Measurements from ENCODE around the gene INTS6L.

The INTS6L gene

GRCh38 chrX:135490979-135491514, 29.4 kb upstream of the INTS6L start:
- no peak for DNase-seq (ENCODE audit: low read depth, low spot score)
- H3K36me3 ChIP-seq (ENCODE audit: insufficient read depth, low read length), result no peaks in the 10 kb centered on the region
- no peak overlapping the region for H3K4me3 ChIP-seq
- H3K27ac ChIP-seq, result no peak overlapping the region
- no peaks in the 10 kb centered on the region for H3K9me3 ChIP-seq (ENCODE audit: low read depth, low read length)
- TF ChIP-seq EZH2 (IDR thresholded peaks at IDR 0.05), result no peak
- TF ChIP-seq POLR2AphosphoS5 (IDR thresholded peaks at IDR 0.05; ENCODE audit: borderline replicate concordance, low read depth, low read length), result no peak
- TF ChIP-seq FOXP2 (optimal IDR thresholded peaks at IDR 0.05; ENCODE audit: control extremely low read depth, extremely low read length, insufficient read depth), result no peak
- H3K9ac ChIP-seq (ENCODE audit: insufficient read length), result no peak overlapping the region

DNA sequence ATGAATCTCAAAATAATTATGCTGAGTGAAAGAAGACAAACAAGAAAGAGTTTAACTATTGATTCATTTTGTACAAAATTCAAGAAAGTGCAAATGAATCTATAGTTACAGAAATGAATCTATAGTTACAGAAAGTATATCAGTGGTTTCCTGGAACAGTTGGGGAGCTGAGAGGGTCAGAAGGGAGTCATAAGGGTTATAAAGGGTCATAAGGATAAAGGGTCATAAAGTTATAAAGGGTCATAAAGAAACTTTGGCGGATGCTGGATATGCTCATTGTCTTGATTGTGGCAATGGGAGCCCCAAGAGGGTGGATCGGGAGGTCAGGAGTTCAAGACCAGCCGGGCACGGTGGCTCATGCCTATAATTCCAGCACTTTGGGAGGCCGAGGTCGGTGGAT, 26.0 kb upstream of the INTS6L start:
- Histone ChIP-seq H3K4me3 (no peak overlapping the region), H3K9me3 (ENCODE audit: low read depth, low read length) (no peaks in the 10 kb centered on the region), H3K9ac (ENCODE audit: insufficient read length) (no peak overlapping the region), H3K36me3 (ENCODE audit: insufficient read depth, low read length) (no peaks in the 10 kb centered on the region), H3K27ac (no peak overlapping the region)
- no peak for DNase-seq (ENCODE audit: low read depth, low spot score)
- TF ChIP-seq EZH2 (IDR thresholded peaks at IDR 0.05) (no peak), FOXP2 (optimal IDR thresholded peaks at IDR 0.05; ENCODE audit: control extremely low read depth, extremely low read length, insufficient read depth) (no peak), POLR2AphosphoS5 (IDR thresholded peaks at IDR 0.05; ENCODE audit: borderline replicate concordance, low read depth, low read length) (no peak)

DNA sequence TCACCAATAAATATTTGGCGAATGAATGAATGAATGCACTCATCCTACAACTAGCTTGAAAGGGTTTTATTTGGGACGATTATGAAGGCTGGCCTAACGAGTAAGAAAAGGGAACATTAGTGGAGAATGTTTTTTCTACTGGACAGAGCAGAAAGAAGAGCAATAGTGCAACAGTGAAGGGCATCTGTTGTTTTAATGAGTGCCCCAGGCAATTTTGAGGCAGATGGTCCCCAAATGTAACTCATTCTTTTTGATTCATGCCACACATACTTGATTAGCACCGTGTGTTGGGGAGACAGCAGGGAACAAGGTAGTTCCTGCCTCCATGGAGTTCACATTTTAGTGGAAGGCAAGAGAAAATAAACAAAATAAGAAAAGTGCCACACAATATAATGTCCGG, 22.7 kb upstream of the INTS6L start:
- no peak overlapping the region for H3K9ac ChIP-seq (ENCODE audit: insufficient read length)
- no peaks in the 10 kb centered on the region for H3K9me3 ChIP-seq (ENCODE audit: low read depth, low read length)
- TF ChIP-seq POLR2AphosphoS5 (IDR thresholded peaks at IDR 0.05; ENCODE audit: borderline replicate concordance, low read depth, low read length), result no peak
- TF ChIP-seq EZH2 (IDR thresholded peaks at IDR 0.05), result no peak
- no peak for TF ChIP-seq FOXP2 (optimal IDR thresholded peaks at IDR 0.05; ENCODE audit: control extremely low read depth, extremely low read length, insufficient read depth)
- no peak overlapping the region for H3K4me3 ChIP-seq
- DNase-seq (ENCODE audit: low read depth, low spot score), result no peak
- no peak overlapping the region for H3K27ac ChIP-seq
- H3K36me3 ChIP-seq (ENCODE audit: insufficient read depth, low read length), result no peaks in the 10 kb centered on the region

DNA sequence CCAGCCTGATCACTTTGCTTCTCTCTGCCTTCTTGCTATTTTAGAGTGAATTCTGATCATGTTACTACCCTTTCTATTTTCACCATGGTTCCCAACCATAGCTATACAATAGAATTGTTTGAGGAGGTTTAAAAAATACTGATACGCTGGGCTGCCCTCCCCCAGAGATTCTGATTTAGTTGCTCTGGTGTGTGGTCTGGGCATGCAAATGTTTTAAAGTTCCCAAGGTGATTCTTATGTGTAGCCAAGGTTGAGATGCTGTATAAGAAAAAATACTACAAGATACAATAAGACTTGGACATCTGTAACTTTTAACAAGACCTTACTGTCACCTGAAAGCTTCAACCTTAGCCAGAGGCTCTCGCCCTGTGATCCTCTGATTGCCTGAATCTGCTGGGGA, 22.2 kb upstream of the INTS6L start:
- no peak for DNase-seq (ENCODE audit: low read depth, low spot score)
- H3K27ac ChIP-seq, result no peak overlapping the region
- H3K9me3 ChIP-seq (ENCODE audit: low read depth, low read length), result no peaks in the 10 kb centered on the region
- H3K9ac ChIP-seq (ENCODE audit: insufficient read length), result no peak overlapping the region
- no peak overlapping the region for H3K4me3 ChIP-seq
- no peaks in the 10 kb centered on the region for H3K36me3 ChIP-seq (ENCODE audit: insufficient read depth, low read length)
- TF ChIP-seq POLR2AphosphoS5 (IDR thresholded peaks at IDR 0.05; ENCODE audit: borderline replicate concordance, low read depth, low read length) (no peak), EZH2 (IDR thresholded peaks at IDR 0.05) (no peak), FOXP2 (optimal IDR thresholded peaks at IDR 0.05; ENCODE audit: control extremely low read depth, extremely low read length, insufficient read depth) (no peak)

GRCh38 chrX:135505351-135505750, 15.1 kb upstream of the INTS6L start:
- H3K36me3 ChIP-seq (ENCODE audit: insufficient read depth, low read length), result no peaks in the 10 kb centered on the region
- no peak overlapping the region for H3K9ac ChIP-seq (ENCODE audit: insufficient read length)
- H3K9me3 ChIP-seq (ENCODE audit: low read depth, low read length), result no peaks in the 10 kb centered on the region
- H3K27ac ChIP-seq, result no peak overlapping the region
- H3K4me3 ChIP-seq, result no peak overlapping the region
- TF ChIP-seq POLR2AphosphoS5 (IDR thresholded peaks at IDR 0.05; ENCODE audit: borderline replicate concordance, low read depth, low read length) (no peak), EZH2 (IDR thresholded peaks at IDR 0.05) (no peak), FOXP2 (optimal IDR thresholded peaks at IDR 0.05; ENCODE audit: control extremely low read depth, extremely low read length, insufficient read depth) (no peak)
- no peak for DNase-seq (ENCODE audit: low read depth, low spot score)

DNA sequence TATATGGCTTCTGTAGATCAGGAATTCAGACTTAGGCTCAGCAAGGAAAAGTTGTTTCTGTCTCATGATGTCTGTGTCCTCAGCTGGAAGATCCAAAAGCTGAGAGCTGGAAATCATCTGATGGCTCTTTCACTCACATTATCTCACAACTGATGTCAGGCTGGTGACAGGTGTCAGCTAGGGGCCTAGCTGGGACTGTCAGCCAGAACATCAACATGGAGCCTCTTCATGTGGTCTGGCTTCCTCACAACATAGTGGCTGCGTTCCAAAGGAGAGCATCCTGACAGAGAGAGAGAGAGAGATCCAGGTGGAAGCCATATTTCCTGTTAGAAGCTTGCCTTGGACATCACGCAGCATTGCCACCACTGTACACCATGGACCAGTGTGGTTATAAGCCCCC, 10.6 kb upstream of the INTS6L start:
- H3K4me3 ChIP-seq, result no peak overlapping the region
- no peaks in the 10 kb centered on the region for H3K36me3 ChIP-seq (ENCODE audit: insufficient read depth, low read length)
- H3K9ac ChIP-seq (ENCODE audit: insufficient read length), result no peak overlapping the region
- no peak overlapping the region for H3K27ac ChIP-seq
- no peak for DNase-seq (ENCODE audit: low read depth, low spot score)
- H3K9me3 ChIP-seq (ENCODE audit: low read depth, low read length), result no peaks in the 10 kb centered on the region
- TF ChIP-seq EZH2 (IDR thresholded peaks at IDR 0.05) (no peak), FOXP2 (optimal IDR thresholded peaks at IDR 0.05; ENCODE audit: control extremely low read depth, extremely low read length, insufficient read depth) (no peak), POLR2AphosphoS5 (IDR thresholded peaks at IDR 0.05; ENCODE audit: borderline replicate concordance, low read depth, low read length) (no peak)

GRCh38 chrX:135512508-135513129, 7.8 kb upstream of the INTS6L start:
- DNase-seq (ENCODE audit: low read depth, low spot score), result no peak
- Histone ChIP-seq H3K9me3 (ENCODE audit: low read depth, low read length) (no peaks in the 10 kb centered on the region), H3K9ac (ENCODE audit: insufficient read length) (no peak overlapping the region), H3K36me3 (ENCODE audit: insufficient read depth, low read length) (no peaks in the 10 kb centered on the region), H3K27ac (no peak overlapping the region), H3K4me3 (no peak overlapping the region)
- TF ChIP-seq POLR2AphosphoS5 (IDR thresholded peaks at IDR 0.05; ENCODE audit: borderline replicate concordance, low read depth, low read length) (no peak), EZH2 (IDR thresholded peaks at IDR 0.05) (no peak), FOXP2 (optimal IDR thresholded peaks at IDR 0.05; ENCODE audit: control extremely low read depth, extremely low read length, insufficient read depth) (no peak)

GRCh38 chrX:135513130-135513515, 7.3 kb upstream of the INTS6L start:
- no peak for TF ChIP-seq FOXP2 (optimal IDR thresholded peaks at IDR 0.05; ENCODE audit: control extremely low read depth, extremely low read length, insufficient read depth)
- no peak for TF ChIP-seq EZH2 (IDR thresholded peaks at IDR 0.05)
- no peak for TF ChIP-seq POLR2AphosphoS5 (IDR thresholded peaks at IDR 0.05; ENCODE audit: borderline replicate concordance, low read depth, low read length)
- no peaks in the 10 kb centered on the region for H3K36me3 ChIP-seq (ENCODE audit: insufficient read depth, low read length)
- no peak overlapping the region for H3K9ac ChIP-seq (ENCODE audit: insufficient read length)
- H3K4me3 ChIP-seq, result no peak overlapping the region
- H3K9me3 ChIP-seq (ENCODE audit: low read depth, low read length), result no peaks in the 10 kb centered on the region
- no peak for DNase-seq (ENCODE audit: low read depth, low spot score)
- H3K27ac ChIP-seq, result no peak overlapping the region

- no peaks in the 10 kb centered on the region for H3K36me3 ChIP-seq (ENCODE audit: insufficient read depth, low read length)
- no peak overlapping the region for H3K27ac ChIP-seq
- no peak for TF ChIP-seq EZH2 (IDR thresholded peaks at IDR 0.05)
- TF ChIP-seq FOXP2 (optimal IDR thresholded peaks at IDR 0.05; ENCODE audit: control extremely low read depth, extremely low read length, insufficient read depth), result no peak
- TF ChIP-seq POLR2AphosphoS5 (IDR thresholded peaks at IDR 0.05; ENCODE audit: borderline replicate concordance, low read depth, low read length), result no peak
- no peak for DNase-seq (ENCODE audit: low read depth, low spot score)
- H3K4me3 ChIP-seq, result no peak overlapping the region
- H3K9me3 ChIP-seq (ENCODE audit: low read depth, low read length), result no peaks in the 10 kb centered on the region
- no peak overlapping the region for H3K9ac ChIP-seq (ENCODE audit: insufficient read length)
These were observed 4.1 kb upstream of the INTS6L start for GRCh38 chrX:135516376-135516775.

All from SK-N-MC (cell line).